Heart left ventricle (tissue), 13 donors: ENCODE data around the gene CRY1.

ENCODE experiments used
- POLR2A ChIP-seq, 2 donors: fragments of 450-650 bp; IDR thresholded peaks; one replicate each; pipeline ENCODE4 v1.6.1; 2017; ENCODE audit warnings: antibody characterized with exemption in 2 of 2, mild to moderate bottlenecking in 2 of 2, moderate library complexity in 2 of 2
- TF ChIP-seq, protein P1 (sequence below), 12 donors: fragments of 200-600 bp; sonication (generic) in 4 of 12; IDR thresholded peaks; one replicate each; pipeline versions ENCODE4 v1.5.0 to v1.8.0; 2018 to 2022; ENCODE audit warnings: antibody characterized with exemption in 12 of 12, mild to moderate bottlenecking in 5 of 12
- donor health status: ischemic (EF 13 %, LVEDD 7.1; RV severe dilation, severe dysfunction).
- donor health status: DM: no; HTN: yes; CAD: no.
- donor health status: DM: no; HTN: no; CAD: no.
- donor health status: ischemic (EF 25% LVEDD 6.9; RV normal size, moderate dysfunction).
- donor health status: ischemic (EF 25% LVEDD 5.7; RV mildly dilated, moderate dysfunction).
- donor health status: ischemic (EF 35%, LVEDD 5.7; RV mildly dilated, moderate dysfunction).
- donor health status: nonischemic (EF 11% LVEDD 7.7; RV severe dilation, severe dysfunction).
- donor health status: DM: yes; HTN: yes; CAD: no.
- donor health status: PGD.
- donor health status: ischemic (EF 29% LVEDD 5.4; RV normal size, mild dysfunction).
- donor health status: nonischemic (EF 23%, LVEDD 6.1; RV moderate dilation, normal function).

DNA sequence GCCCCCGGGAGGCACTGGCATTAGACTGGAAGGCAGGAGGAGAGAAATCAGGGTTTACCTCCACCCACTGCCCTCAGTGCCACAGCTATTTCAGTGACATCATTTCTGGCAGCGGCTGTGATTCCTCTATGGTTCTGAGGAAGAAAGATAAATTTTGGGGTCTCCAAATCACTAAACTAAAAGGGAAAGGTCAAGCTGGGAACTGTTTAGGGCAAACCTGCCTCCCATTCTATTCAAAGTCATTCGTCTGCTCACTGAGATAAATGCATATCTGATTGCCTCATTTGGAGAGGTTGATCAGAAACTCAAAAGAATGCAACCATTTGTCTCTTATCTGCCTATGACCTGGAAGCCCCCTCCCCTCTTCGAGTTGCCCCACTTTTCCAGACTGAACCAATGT, 14.0 kb upstream of the CRY1 start:
- TF ChIP-seq, protein P1, sequence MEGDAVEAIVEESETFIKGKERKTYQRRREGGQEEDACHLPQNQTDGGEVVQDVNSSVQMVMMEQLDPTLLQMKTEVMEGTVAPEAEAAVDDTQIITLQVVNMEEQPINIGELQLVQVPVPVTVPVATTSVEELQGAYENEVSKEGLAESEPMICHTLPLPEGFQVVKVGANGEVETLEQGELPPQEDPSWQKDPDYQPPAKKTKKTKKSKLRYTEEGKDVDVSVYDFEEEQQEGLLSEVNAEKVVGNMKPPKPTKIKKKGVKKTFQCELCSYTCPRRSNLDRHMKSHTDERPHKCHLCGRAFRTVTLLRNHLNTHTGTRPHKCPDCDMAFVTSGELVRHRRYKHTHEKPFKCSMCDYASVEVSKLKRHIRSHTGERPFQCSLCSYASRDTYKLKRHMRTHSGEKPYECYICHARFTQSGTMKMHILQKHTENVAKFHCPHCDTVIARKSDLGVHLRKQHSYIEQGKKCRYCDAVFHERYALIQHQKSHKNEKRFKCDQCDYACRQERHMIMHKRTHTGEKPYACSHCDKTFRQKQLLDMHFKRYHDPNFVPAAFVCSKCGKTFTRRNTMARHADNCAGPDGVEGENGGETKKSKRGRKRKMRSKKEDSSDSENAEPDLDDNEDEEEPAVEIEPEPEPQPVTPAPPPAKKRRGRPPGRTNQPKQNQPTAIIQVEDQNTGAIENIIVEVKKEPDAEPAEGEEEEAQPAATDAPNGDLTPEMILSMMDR (IDR thresholded peaks at IDR 0.05) = no peak
- TF ChIP-seq POLR2A (IDR thresholded peaks at IDR 0.05) = no peak
